ENCODE results near the gene PCDH9. TPM values are rescaled to one million over a fixed set of nuclear protein-coding genes. Genes with fewer than 3 reads are reported as not detected.
A peak's percentile ranks its signal among the peaks of the same experiment; 100 is the strongest.

PCDH9 gene
- total and polyA plus RNA-seq, 2 of the 4 experiments (the other 2 are of a cell fraction), result 2.2 to 10.2 TPM

DNA sequence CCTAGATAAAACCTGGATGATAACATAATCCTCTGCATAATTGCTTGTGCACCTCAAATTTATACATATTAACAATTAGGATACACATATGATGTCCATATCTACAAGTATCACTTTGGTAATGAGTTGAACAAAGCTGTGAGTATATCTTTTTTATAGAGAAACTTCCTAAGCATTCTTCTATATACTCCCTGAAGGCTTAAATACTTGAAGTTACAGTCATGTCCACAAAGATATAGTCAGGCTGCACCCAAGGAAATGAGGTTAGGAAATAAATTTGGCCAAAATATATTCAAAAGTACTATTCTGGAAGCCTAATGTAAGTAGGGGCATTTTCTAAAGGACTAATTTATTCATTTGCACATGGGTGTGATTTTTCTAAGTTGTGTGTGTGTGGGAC lies 761.5 kb downstream of the PCDH9 start:
- dilution Hi-C loops (cut with HindIII; ENCODE audit: low sequenced_read_pairs, unreplicated experiment), result no loop called here

More for the DNA sequence above, 761.5 kb downstream of the PCDH9 start:
- no peak overlapping the region for H2BK120ac ChIP-seq (ENCODE audit: low read depth, low read length)
- ChIA-PET POLR2A (ENCODE audit: unreplicated experiment) (no interaction called here), CTCF (no interaction called here)
- H3K4me1 ChIP-seq (ENCODE audit: control insufficient read depth, insufficient read depth, low read length), result no peaks in the 10 kb centered on the region
- H4K8ac ChIP-seq (ENCODE audit: low read depth in 2 of 2, low read length in 2 of 2), result no peak overlapping the region
- H2AFZ ChIP-seq (replicated peaks; ENCODE audit: low read length, poor library complexity), result no peak overlapping the region
- H3K23ac ChIP-seq (ENCODE audit: low read depth, low read length), result no peak overlapping the region
- no peak overlapping the region for H2BK20ac ChIP-seq (ENCODE audit: low read depth, low read length)
- no peak overlapping the region for H3K9ac ChIP-seq (ENCODE audit: low read depth, low read length)
- H3K18ac ChIP-seq (ENCODE audit: low read depth, low read length), result no peak overlapping the region
- H4K20me1 ChIP-seq (ENCODE audit: insufficient read depth, low read length), result no peaks in the 10 kb centered on the region
- DNase-seq, result peak; percentile 30
- no peak overlapping the region for H2BK5ac ChIP-seq (ENCODE audit: low read depth, low read length, poor library complexity, severe bottlenecking)
- H3K4ac ChIP-seq (ENCODE audit: low read depth, low read length), result no peak overlapping the region
- in situ Hi-C loops (cut with MboI; ENCODE audit: low sequenced_read_pairs), result no loop called here
- no peaks in the 10 kb centered on the region for H3K36me3 ChIP-seq (ENCODE audit: control insufficient read depth, insufficient read depth, low read length)
- H3K9me1 ChIP-seq (ENCODE audit: insufficient read depth, low read length), result no peaks in the 10 kb centered on the region
- H3K9me3 ChIP-seq (ENCODE audit: control insufficient read depth, insufficient read depth, low read length), result no peaks in the 10 kb centered on the region
- H3K14ac ChIP-seq (replicated peaks; ENCODE audit: low read depth, low read length), result no peak overlapping the region
- no peak overlapping the region for H2BK15ac ChIP-seq (ENCODE audit: low read depth, low read length)
- no peak overlapping the region for H4K5ac ChIP-seq (ENCODE audit: low read depth, low read length)
- intact Hi-C loops (cut with micrococcal nuclease), result no loop called here
- peak; percentile 54; the same call in 1 of the 2 replicates for ATAC-seq (ENCODE audit: low read depth)
- no peak overlapping the region for H2AK9ac ChIP-seq (replicated peaks; ENCODE audit: low read depth, low read length, poor library complexity)
- H3K79me1 ChIP-seq (ENCODE audit: low read depth in 1 of 2, low read length in 2 of 2), result no peaks in the 10 kb centered on the region
- H4K91ac ChIP-seq (ENCODE audit: insufficient read depth, low read depth, low read length), result no peak overlapping the region
- BruUV-seq (replicated peaks), result no TSS peak
- no peak overlapping the region for H3K4me2 ChIP-seq (ENCODE audit: low read depth, low read length)
- no peak overlapping the region for H3K27ac ChIP-seq (ENCODE audit: insufficient read depth, low read length)
- H2AK5ac ChIP-seq (ENCODE audit: low read depth, low read length), result no peak overlapping the region
- TF ChIP-seq NFE2L2 (IDR thresholded peaks at IDR 0.05; ENCODE audit: low read depth, low read length) (no peak), CHD1 (IDR thresholded peaks at IDR 0.05; ENCODE audit: low read depth, low read length) (no peak), CEBPB (IDR thresholded peaks at IDR 0.05; ENCODE audit: low read depth, low read length) (no peak), FOS (IDR thresholded peaks at IDR 0.05; ENCODE audit: low read depth, low read length) (no peak), BHLHE40 (IDR thresholded peaks at IDR 0.05; ENCODE audit: low read depth, low read length) (no peak), RCOR1 (IDR thresholded peaks at IDR 0.05; ENCODE audit: insufficient replicate concordance, low read length) (no peak)
- TF ChIP-seq, protein P1, sequence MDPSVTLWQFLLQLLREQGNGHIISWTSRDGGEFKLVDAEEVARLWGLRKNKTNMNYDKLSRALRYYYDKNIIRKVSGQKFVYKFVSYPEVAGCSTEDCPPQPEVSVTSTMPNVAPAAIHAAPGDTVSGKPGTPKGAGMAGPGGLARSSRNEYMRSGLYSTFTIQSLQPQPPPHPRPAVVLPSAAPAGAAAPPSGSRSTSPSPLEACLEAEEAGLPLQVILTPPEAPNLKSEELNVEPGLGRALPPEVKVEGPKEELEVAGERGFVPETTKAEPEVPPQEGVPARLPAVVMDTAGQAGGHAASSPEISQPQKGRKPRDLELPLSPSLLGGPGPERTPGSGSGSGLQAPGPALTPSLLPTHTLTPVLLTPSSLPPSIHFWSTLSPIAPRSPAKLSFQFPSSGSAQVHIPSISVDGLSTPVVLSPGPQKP (IDR thresholded peaks at IDR 0.05; ENCODE audit: borderline replicate concordance, low read depth, low read length), result no peak
- TF ChIP-seq, protein P2, sequence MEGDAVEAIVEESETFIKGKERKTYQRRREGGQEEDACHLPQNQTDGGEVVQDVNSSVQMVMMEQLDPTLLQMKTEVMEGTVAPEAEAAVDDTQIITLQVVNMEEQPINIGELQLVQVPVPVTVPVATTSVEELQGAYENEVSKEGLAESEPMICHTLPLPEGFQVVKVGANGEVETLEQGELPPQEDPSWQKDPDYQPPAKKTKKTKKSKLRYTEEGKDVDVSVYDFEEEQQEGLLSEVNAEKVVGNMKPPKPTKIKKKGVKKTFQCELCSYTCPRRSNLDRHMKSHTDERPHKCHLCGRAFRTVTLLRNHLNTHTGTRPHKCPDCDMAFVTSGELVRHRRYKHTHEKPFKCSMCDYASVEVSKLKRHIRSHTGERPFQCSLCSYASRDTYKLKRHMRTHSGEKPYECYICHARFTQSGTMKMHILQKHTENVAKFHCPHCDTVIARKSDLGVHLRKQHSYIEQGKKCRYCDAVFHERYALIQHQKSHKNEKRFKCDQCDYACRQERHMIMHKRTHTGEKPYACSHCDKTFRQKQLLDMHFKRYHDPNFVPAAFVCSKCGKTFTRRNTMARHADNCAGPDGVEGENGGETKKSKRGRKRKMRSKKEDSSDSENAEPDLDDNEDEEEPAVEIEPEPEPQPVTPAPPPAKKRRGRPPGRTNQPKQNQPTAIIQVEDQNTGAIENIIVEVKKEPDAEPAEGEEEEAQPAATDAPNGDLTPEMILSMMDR (conservative IDR thresholded peaks at IDR 0.05; ENCODE audit: low read depth, low read length), result no peak
- TF ChIP-seq, protein P3, sequence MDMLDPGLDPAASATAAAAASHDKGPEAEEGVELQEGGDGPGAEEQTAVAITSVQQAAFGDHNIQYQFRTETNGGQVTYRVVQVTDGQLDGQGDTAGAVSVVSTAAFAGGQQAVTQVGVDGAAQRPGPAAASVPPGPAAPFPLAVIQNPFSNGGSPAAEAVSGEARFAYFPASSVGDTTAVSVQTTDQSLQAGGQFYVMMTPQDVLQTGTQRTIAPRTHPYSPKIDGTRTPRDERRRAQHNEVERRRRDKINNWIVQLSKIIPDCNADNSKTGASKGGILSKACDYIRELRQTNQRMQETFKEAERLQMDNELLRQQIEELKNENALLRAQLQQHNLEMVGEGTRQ (IDR thresholded peaks at IDR 0.05; ENCODE audit: low read depth, low read length), result no peak
- H3K27me3 ChIP-seq (ENCODE audit: control insufficient read depth, insufficient read depth, low read length), result no peaks in the 10 kb centered on the region
- H3K4me3 ChIP-seq (ENCODE audit: insufficient read depth, low read depth, low read length), result no peak overlapping the region
- H3K56ac ChIP-seq (ENCODE audit: extremely low read depth, insufficient read depth, low read length), result no peak overlapping the region

Measured in IMR-90 (cell line).